Brain microvascular endothelial cell (primary cell): Measurements from ENCODE around the gene PC.

Experiments used
- DNase-seq: peaks from one replicate; pipeline ENCODE4 v3.0.0-alpha.2; 2020
- H3K27ac ChIP-seq: fragments of 250-450 bp; sonication (Bioruptor Pico); 2 replicates; pipeline ENCODE4 v1.5.1; 2020; ENCODE audit warnings: mild to moderate bottlenecking, moderate library complexity
- H3K27me3 ChIP-seq: fragments of 250-450 bp; sonication (Bioruptor Pico); replicated peaks from 2 replicates; pipeline ENCODE4 v1.5.1; 2020; ENCODE audit warnings: mild to moderate bottlenecking
- H3K36me3 ChIP-seq: fragments of 250-450 bp; sonication (Bioruptor Pico); replicated peaks from 2 replicates; pipeline ENCODE4 v1.5.1; 2020; ENCODE audit warnings: mild to moderate bottlenecking
- H3K4me3 ChIP-seq: 2 replicates; pipeline ENCODE4 v1.5.1; 2011; ENCODE audit warnings: low read depth, mild to moderate bottlenecking, control low read depth, low read length, moderate library complexity
- CTCF ChIP-seq: IDR thresholded peaks from 2 replicates; pipeline ENCODE4 v1.5.1; 2011; ENCODE audit warnings: low read depth, mild to moderate bottlenecking, moderate library complexity, low read length, control low read depth, inconsistent platforms; ENCODE audit errors: missing control alignments
- in situ Hi-C: cut with HindIII; loops from 2 replicates; pipeline ENCODE4 v1.10.0; 2017; ENCODE audit warnings: low sequenced_read_pairs, low pct_ligation_motif_present

PC gene

GRCh38 chr11:66852466-66853241, 105.5 kb downstream of the PC start:
- Histone ChIP-seq H3K36me3 (peaks cover 22% of the 10 kb centered on the region), H3K4me3 (no peak overlapping the region), H3K27me3 (no peaks in the 10 kb centered on the region), H3K27ac (no peak overlapping the region)
- in situ Hi-C loops, result no loop called here
- no peak for DNase-seq
- TF ChIP-seq CTCF, result no peak

GRCh38 chr11:66851698-66852465, 106.3 kb downstream of the PC start:
- H3K36me3 ChIP-seq, result peaks cover 23% of the 10 kb centered on the region
- no peaks in the 10 kb centered on the region for H3K27me3 ChIP-seq

GRCh38 chr11:66851239-66851596, 107.0 kb downstream of the PC start:
- DNase-seq, result no peak
- H3K4me3 ChIP-seq, result no peak overlapping the region
- H3K36me3 ChIP-seq, result peaks cover 28% of the 10 kb centered on the region
- no peak overlapping the region for H3K27ac ChIP-seq
- no peak for TF ChIP-seq CTCF
- no peaks in the 10 kb centered on the region for H3K27me3 ChIP-seq
- in situ Hi-C loops, result no loop called here

More at GRCh38 chr11:66851698-66852465, 106.3 kb downstream of the PC start:
- in situ Hi-C loops, result no loop called here
- Histone ChIP-seq H3K4me3 (no peak overlapping the region), H3K27ac (no peak overlapping the region)
- peak; percentile 33 for TF ChIP-seq CTCF
- DNase-seq, result no peak

- in situ Hi-C loops, result no loop called here
- H3K36me3 ChIP-seq, result peaks cover 32% of the 10 kb centered on the region
These were observed 107.5 kb downstream of the PC start for GRCh38 chr11:66850588-66851238.

GRCh38 chr11:66850235-66850587, 108.0 kb downstream of the PC start:
- Histone ChIP-seq H3K27me3 (no peaks in the 10 kb centered on the region), H3K36me3 (peaks cover 37% of the 10 kb centered on the region), H3K27ac (no peak overlapping the region), H3K4me3 (no peak overlapping the region)
- no peak for DNase-seq
- no peak for TF ChIP-seq CTCF
- in situ Hi-C loops, result no loop called here

More at GRCh38 chr11:66850588-66851238, 107.5 kb downstream of the PC start:
- no peak overlapping the region for H3K27ac ChIP-seq
- no peak for DNase-seq
- no peaks in the 10 kb centered on the region for H3K27me3 ChIP-seq
- H3K4me3 ChIP-seq, result no peak overlapping the region
- no peak for TF ChIP-seq CTCF
